Right lobe of liver (tissue), 6 donors: ENCODE measurements around the gene BRD3. TPM values are rescaled to one million over a fixed set of nuclear protein-coding genes. Genes with fewer than 3 reads are reported as not detected.

Experiments
- ATAC-seq, 4 donors: fragments of 200-7000 bp; cut with Tn5 transposase; one replicate each; pipeline ENCODE4 v1.9.1; 2020; ENCODE audit warnings: mild to moderate bottlenecking in 4 of 4, moderate library complexity in 4 of 4
- DNase-seq, 3 donors: peaks; one replicate each; pipeline ENCODE4 v3.0.0-alpha.2; 2020
- H3K27ac ChIP-seq, 3 donors: fragments of 200-600 bp; one replicate each; pipeline ENCODE4 v1.8.0; 2022
- H3K27me3 ChIP-seq, 2 donors: fragments of 200-600 bp; one replicate each; pipeline ENCODE4 v1.8.0; 2022
- H3K36me3 ChIP-seq, 4 donors: fragments of 200-600 bp; sonication (generic) in 1 of 4; one replicate each; pipeline versions ENCODE4 v1.5.1 to v1.8.0; 2017 to 2022; ENCODE audit warnings: control low read depth in 1 of 4
- H3K4me1 ChIP-seq, 4 donors: fragments of 200-600 bp; sonication (generic) in 1 of 4; one replicate each; pipeline versions ENCODE4 v1.5.1 to v1.8.0; 2017 to 2022; ENCODE audit warnings: control low read depth in 1 of 4
- H3K4me3 ChIP-seq, 3 donors: fragments of 200-600 bp; one replicate each; pipeline ENCODE4 v1.8.0; 2022
- H3K9me3 ChIP-seq, 4 donors: fragments of 200-600 bp; sonication (generic) in 1 of 4; one replicate each; pipeline versions ENCODE4 v1.5.1 to v1.8.0; 2017 to 2022; ENCODE audit warnings: control low read depth in 1 of 4
- POLR2A ChIP-seq: fragments of 450-650 bp; IDR thresholded peaks from one replicate; pipeline ENCODE4 v1.6.1; 2017; ENCODE audit warnings: antibody characterized with exemption, mild to moderate bottlenecking
- WGBS: methylation state at CpG from one replicate; pipeline ENCODE4 v1.1.6; 2018; ENCODE audit warnings: low coverage, low lambda C conversion rate; ENCODE audit not compliant: insufficient coverage; ENCODE audit errors: missing lambda C conversion rate; 5-methylcytosine and 5-hydroxymethylcytosine counted together
- intact Hi-C, 2 donors: fragments of 100-400 bp; cut with DNase I; formaldehyde crosslinking; loops; one replicate each; pipeline versions ENCODE4 v1.11.2 to v1.14.1; 2022
- total RNA-seq, 6 experiments: library from RNA; depleted of rRNA in 2 of 6; stranded (reverse); fragments of >200 nt in 2 of 6; fragmentation: NEBNext Ultra II Directional in 3 of 6; extraction: Animal tissue kit (Norgen Biotek cat#: 25700) in 3 of 6; gene quantifications; one replicate each; pipeline versions ENCODE4 v1.1.0 to v1.2.4, GENCODE V29; 2016 to 2023
- TF ChIP-seq, protein P1 (sequence below), 4 donors: fragments of 200-600 bp in 3 of 4; fragments of 450-650 bp in 1 of 4; IDR thresholded peaks; one replicate each; pipeline versions ENCODE4 v1.5.1 to v1.8.0; 2016 to 2022; ENCODE audit warnings: antibody characterized with exemption in 4 of 4, mild to moderate bottlenecking in 2 of 4
- donor health status: DM: no; HTN: yes; CAD: no.
- donor health status: DM: no; HTN: no; CAD: no.
- donor health status: DM: no; HTN: no; CAD: no.
- donor health status: DM: no; HTN: yes; CAD: no.
- donor health status: DM: no; HTN: yes; CAD: no.

The BRD3 gene
- total RNA-seq, 6 experiments from 2014 or later = 10.7 to 25.4 (median 21.1) TPM

GRCh38 chr9:134061019-134061687 lies 6.7 kb downstream of the BRD3 start:
- ATAC-seq (no peak), DNase-seq (peak in 1 of 3 donors; percentile 36)
- H3K4me1 ChIP-seq = peaks cover 0 to 47% (median 22%) of the 10 kb centered on the region in 4 donors
- intact Hi-C loops = no loop called here
- 80% methylated on average over 1 of the region's 4 CpGs for WGBS
- no peaks in the 10 kb centered on the region for H3K9me3 ChIP-seq
- no peaks in the 10 kb centered on the region for H3K27me3 ChIP-seq
- no peak overlapping the region for H3K27ac ChIP-seq
- H3K4me3 ChIP-seq = no peak overlapping the region
- TF ChIP-seq POLR2A = no peak
- TF ChIP-seq, protein P1, sequence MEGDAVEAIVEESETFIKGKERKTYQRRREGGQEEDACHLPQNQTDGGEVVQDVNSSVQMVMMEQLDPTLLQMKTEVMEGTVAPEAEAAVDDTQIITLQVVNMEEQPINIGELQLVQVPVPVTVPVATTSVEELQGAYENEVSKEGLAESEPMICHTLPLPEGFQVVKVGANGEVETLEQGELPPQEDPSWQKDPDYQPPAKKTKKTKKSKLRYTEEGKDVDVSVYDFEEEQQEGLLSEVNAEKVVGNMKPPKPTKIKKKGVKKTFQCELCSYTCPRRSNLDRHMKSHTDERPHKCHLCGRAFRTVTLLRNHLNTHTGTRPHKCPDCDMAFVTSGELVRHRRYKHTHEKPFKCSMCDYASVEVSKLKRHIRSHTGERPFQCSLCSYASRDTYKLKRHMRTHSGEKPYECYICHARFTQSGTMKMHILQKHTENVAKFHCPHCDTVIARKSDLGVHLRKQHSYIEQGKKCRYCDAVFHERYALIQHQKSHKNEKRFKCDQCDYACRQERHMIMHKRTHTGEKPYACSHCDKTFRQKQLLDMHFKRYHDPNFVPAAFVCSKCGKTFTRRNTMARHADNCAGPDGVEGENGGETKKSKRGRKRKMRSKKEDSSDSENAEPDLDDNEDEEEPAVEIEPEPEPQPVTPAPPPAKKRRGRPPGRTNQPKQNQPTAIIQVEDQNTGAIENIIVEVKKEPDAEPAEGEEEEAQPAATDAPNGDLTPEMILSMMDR (IDR thresholded peaks at IDR 0.05) = no peak
- H3K36me3 ChIP-seq = no peaks in the 10 kb centered on the region

DNA sequence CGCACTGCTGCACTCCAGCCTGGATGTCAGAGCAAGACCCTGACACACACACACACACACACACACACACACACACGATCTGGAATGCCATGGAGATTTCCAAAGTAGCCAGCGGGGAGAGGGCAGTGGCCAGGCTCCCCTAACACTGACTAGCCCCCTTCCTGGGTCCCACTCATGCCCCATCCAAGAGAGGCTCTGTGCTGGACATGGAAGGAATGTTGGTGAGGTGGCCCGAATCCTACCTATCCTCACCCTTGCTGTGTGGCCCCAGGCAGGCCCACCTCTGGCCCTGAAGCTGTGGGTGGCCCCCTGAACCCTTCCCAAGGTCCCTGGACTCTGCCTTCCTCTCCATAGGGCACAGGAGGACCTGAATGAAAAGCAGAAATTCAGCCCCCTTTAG lies 7.3 kb downstream of the BRD3 start:
- WGBS = no CpG with 5 or more reads among the region's 4 CpGs
- Histone ChIP-seq H3K9me3 (no peaks in the 10 kb centered on the region), H3K27me3 (no peaks in the 10 kb centered on the region), H3K27ac (no peak overlapping the region), H3K36me3 (no peaks in the 10 kb centered on the region), H3K4me1 (peaks cover 0 to 49% (median 25%) of the 10 kb centered on the region in 4 donors), H3K4me3 (no peak overlapping the region)
- ATAC-seq (no peak), DNase-seq (peak in 1 of 3 donors; percentile 35)
- TF ChIP-seq, protein P1 (IDR thresholded peaks at IDR 0.05) = no peak
- no peak for TF ChIP-seq POLR2A
- intact Hi-C loops = no loop called here

DNA sequence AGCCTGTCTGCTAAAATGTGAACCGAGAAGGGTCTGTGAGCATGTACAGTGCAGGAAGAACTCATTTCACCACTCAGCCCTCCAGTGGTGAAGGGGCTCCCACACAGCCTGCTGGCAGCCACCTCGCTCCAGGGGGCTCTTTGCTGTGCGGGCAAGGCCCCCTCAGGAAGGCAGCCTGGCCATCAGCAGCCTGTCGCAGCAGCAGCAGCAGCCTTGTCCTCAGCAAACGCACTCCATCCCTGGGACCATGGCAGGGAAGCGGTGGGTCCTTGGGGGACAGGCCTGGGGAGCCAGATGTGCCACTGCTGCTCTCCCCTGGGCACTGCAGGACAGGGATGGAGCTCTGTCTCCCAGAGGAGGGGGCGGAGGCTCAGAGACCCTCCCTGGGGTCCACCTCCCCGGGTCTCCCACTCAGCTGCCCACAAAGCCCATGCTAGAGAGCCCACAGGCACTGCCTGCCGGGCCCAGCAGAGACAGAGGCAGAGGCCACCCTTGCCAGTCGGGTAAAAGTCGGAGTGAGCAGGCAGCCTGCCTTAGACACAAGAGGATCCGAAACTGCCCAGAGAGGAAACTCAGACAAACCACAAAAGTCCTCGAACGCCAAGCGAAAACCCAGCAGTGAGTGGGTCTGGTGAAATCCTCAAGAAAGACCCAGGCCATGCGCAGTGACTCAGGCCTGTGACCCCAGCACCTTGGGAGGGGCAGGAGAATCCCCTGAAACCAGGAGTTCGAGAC lies 8.0 kb downstream of the BRD3 start:
- H3K9me3 ChIP-seq = no peaks in the 10 kb centered on the region
- no peak overlapping the region for H3K27ac ChIP-seq
- TF ChIP-seq, protein P1 (IDR thresholded peaks at IDR 0.05) = no peak
- TF ChIP-seq POLR2A = no peak
- H3K27me3 ChIP-seq = no peaks in the 10 kb centered on the region
- H3K4me3 ChIP-seq = no peak overlapping the region
- intact Hi-C loops = no loop called here
- H3K36me3 ChIP-seq = no peaks in the 10 kb centered on the region
- WGBS = 61% methylated on average over 7 of the region's 17 CpGs
- H3K4me1 ChIP-seq = peaks cover 0 to 49% (median 28%) of the 10 kb centered on the region in 4 donors
- peak in 2 of 3 donors; percentile 45 to 53 for DNase-seq
- no peak for ATAC-seq

- intact Hi-C loops = no loop called here
- peak overlapping the region in 1 of 3 donors; percentile 82 for H3K27ac ChIP-seq
These were observed 8.6 kb downstream of the BRD3 start for GRCh38 chr9:134059188-134059641.

More at GRCh38 chr9:134059188-134059641, 8.6 kb downstream of the BRD3 start:
- no peaks in the 10 kb centered on the region for H3K9me3 ChIP-seq
- H3K36me3 ChIP-seq = no peaks in the 10 kb centered on the region
- H3K4me3 ChIP-seq = no peak overlapping the region
- TF ChIP-seq, protein P1 (IDR thresholded peaks at IDR 0.05) = no peak
- no peak for TF ChIP-seq POLR2A
- WGBS = 56% methylated on average over 3 of the region's 16 CpGs
- DNase-seq (peak in 2 of 3 donors; percentile 47 to 49), ATAC-seq (no peak)
- H3K27me3 ChIP-seq = no peaks in the 10 kb centered on the region
- H3K4me1 ChIP-seq = peaks cover 0 to 50% (median 28%) of the 10 kb centered on the region in 4 donors
